WTC11 (cell line): ENCODE measurements around the gene SERGEF.

ENCODE experiments used
- FOXJ3 ChIP-seq: sonication (generic); formaldehyde crosslinking; IDR thresholded peaks from 2 replicates; pipeline ENCODE4 v1.9.0; 2021; ENCODE audit warnings: missing genetic modification reagents, mild to moderate bottlenecking, borderline replicate concordance
- FOXK1 ChIP-seq: sonication (generic); formaldehyde crosslinking; IDR thresholded peaks from 2 replicates; pipeline ENCODE4 v1.8.0; 2022; ENCODE audit warnings: mild to moderate bottlenecking, moderate library complexity, missing genetic modification reagents
- JUN ChIP-seq: sonication (generic); formaldehyde crosslinking; IDR thresholded peaks from 2 replicates; pipeline ENCODE4 v1.8.0; 2023; ENCODE audit warnings: mild to moderate bottlenecking, missing genetic modification reagents
- NR3C1 ChIP-seq: sonication (generic); formaldehyde crosslinking; conservative IDR thresholded peaks from 2 replicates; pipeline ENCODE4 v1.8.1; 2023; ENCODE audit warnings: low read depth, mild to moderate bottlenecking, missing genetic modification reagents
- ZNF232 ChIP-seq: sonication (generic); formaldehyde crosslinking; IDR thresholded peaks from 2 replicates; pipeline ENCODE4 v1.8.0; 2022; ENCODE audit warnings: mild to moderate bottlenecking, missing genetic modification reagents
- ZNF317 ChIP-seq: sonication (generic); formaldehyde crosslinking; IDR thresholded peaks from 2 replicates; pipeline ENCODE4 v1.8.1; 2023; ENCODE audit warnings: low read depth, mild to moderate bottlenecking, moderate library complexity, missing genetic modification reagents, borderline replicate concordance
- TF ChIP-seq, protein P1 (sequence below): fragments of 200-600 bp; IDR thresholded peaks from 2 replicates; pipeline ENCODE4 v1.8.0; 2022; ENCODE audit warnings: antibody characterized with exemption
- TF ChIP-seq, protein P2 (sequence below): sonication (generic); formaldehyde crosslinking; IDR thresholded peaks from 2 replicates; pipeline ENCODE4 v1.8.0; 2022; ENCODE audit warnings: mild to moderate bottlenecking, missing genetic modification reagents
- TF ChIP-seq, protein P3 (sequence below): sonication (generic); formaldehyde crosslinking; IDR thresholded peaks from 2 replicates; pipeline ENCODE4 v1.8.1; 2023; ENCODE audit warnings: mild to moderate bottlenecking, missing genetic modification reagents, moderate library complexity
- TF ChIP-seq, protein P4 (sequence below): sonication (generic); formaldehyde crosslinking; IDR thresholded peaks from 2 replicates; pipeline ENCODE4 v1.8.0; 2023; ENCODE audit warnings: mild to moderate bottlenecking, missing genetic modification reagents
- TF ChIP-seq, protein P5 (sequence below): sonication (generic); formaldehyde crosslinking; conservative IDR thresholded peaks from 2 replicates; pipeline ENCODE4 v1.8.1; 2022; ENCODE audit warnings: mild to moderate bottlenecking, missing genetic modification reagents

DNA sequence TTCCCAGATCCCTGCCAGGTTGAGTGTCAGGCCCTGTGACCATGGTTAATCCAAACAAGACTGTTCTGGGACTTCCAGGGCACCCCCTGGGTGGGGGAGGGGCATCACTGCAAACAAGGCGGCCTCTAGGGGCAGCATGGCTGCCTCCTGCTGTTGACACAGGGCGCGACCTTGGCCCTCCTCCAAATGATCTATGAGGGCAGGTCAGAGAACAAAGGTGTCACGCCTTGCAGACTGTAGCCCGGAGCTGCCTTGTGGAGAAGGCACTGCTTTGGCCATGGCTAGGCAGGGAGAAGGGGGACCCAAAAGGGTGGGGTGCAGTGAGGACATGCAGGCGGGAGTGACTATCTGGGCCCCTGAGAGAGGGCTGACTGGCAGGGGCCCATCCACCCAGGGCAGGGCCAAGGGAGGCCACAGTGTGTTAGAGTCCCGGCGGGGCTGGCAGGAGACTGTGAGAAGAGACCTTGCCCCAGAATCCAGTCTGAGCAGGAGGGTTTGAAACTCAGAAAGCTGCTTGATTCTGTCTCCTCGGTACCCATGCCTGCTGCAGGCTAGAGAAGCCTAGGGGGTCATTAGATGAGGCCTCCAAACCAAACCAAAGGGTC is 242.7 kb downstream of the SERGEF start:
- TF ChIP-seq, protein P1, sequence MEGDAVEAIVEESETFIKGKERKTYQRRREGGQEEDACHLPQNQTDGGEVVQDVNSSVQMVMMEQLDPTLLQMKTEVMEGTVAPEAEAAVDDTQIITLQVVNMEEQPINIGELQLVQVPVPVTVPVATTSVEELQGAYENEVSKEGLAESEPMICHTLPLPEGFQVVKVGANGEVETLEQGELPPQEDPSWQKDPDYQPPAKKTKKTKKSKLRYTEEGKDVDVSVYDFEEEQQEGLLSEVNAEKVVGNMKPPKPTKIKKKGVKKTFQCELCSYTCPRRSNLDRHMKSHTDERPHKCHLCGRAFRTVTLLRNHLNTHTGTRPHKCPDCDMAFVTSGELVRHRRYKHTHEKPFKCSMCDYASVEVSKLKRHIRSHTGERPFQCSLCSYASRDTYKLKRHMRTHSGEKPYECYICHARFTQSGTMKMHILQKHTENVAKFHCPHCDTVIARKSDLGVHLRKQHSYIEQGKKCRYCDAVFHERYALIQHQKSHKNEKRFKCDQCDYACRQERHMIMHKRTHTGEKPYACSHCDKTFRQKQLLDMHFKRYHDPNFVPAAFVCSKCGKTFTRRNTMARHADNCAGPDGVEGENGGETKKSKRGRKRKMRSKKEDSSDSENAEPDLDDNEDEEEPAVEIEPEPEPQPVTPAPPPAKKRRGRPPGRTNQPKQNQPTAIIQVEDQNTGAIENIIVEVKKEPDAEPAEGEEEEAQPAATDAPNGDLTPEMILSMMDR, result no peak
- TF ChIP-seq ZNF232 (CRISPR knock-in tag) (no peak), NR3C1 (CRISPR knock-in tag) (no peak), JUN (CRISPR knock-in tag) (no peak), FOXK1 (CRISPR knock-in tag) (no peak), FOXJ3 (no peak), ZNF317 (CRISPR knock-in tag) (no peak)
- TF ChIP-seq, protein P2, sequence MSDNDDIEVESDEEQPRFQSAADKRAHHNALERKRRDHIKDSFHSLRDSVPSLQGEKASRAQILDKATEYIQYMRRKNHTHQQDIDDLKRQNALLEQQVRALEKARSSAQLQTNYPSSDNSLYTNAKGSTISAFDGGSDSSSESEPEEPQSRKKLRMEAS, result no peak
- TF ChIP-seq, protein P3, sequence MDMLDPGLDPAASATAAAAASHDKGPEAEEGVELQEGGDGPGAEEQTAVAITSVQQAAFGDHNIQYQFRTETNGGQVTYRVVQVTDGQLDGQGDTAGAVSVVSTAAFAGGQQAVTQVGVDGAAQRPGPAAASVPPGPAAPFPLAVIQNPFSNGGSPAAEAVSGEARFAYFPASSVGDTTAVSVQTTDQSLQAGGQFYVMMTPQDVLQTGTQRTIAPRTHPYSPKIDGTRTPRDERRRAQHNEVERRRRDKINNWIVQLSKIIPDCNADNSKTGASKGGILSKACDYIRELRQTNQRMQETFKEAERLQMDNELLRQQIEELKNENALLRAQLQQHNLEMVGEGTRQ (CRISPR knock-in tag), result no peak
- TF ChIP-seq, protein P4, sequence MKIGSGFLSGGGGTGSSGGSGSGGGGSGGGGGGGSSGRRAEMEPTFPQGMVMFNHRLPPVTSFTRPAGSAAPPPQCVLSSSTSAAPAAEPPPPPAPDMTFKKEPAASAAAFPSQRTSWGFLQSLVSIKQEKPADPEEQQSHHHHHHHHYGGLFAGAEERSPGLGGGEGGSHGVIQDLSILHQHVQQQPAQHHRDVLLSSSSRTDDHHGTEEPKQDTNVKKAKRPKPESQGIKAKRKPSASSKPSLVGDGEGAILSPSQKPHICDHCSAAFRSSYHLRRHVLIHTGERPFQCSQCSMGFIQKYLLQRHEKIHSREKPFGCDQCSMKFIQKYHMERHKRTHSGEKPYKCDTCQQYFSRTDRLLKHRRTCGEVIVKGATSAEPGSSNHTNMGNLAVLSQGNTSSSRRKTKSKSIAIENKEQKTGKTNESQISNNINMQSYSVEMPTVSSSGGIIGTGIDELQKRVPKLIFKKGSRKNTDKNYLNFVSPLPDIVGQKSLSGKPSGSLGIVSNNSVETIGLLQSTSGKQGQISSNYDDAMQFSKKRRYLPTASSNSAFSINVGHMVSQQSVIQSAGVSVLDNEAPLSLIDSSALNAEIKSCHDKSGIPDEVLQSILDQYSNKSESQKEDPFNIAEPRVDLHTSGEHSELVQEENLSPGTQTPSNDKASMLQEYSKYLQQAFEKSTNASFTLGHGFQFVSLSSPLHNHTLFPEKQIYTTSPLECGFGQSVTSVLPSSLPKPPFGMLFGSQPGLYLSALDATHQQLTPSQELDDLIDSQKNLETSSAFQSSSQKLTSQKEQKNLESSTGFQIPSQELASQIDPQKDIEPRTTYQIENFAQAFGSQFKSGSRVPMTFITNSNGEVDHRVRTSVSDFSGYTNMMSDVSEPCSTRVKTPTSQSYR (CRISPR knock-in tag), result peak; percentile 68; the same call in 1 of the 2 replicates
- TF ChIP-seq, protein P5, sequence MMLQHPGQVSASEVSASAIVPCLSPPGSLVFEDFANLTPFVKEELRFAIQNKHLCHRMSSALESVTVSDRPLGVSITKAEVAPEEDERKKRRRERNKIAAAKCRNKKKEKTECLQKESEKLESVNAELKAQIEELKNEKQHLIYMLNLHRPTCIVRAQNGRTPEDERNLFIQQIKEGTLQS (CRISPR knock-in tag), result no peak
